GM12878 (cell line): ENCODE results near the gene TNNT3. TPM values are rescaled to one million over a fixed set of nuclear protein-coding genes. Genes with fewer than 3 reads are reported as not detected.

Experiments used
- ATAC-seq: fragments of 200-7000 bp; cut with Tn5 transposase; 3 replicates; pipeline ENCODE4 v1.9.1; 2020; ENCODE audit warnings: mild to moderate bottlenecking, moderate library complexity
- BruUV-seq: library from RNA; stranded (reverse); fragments of 400-500 nt; replicated peaks from 2 replicates; lab custom pipeline; 2021; lab: Mats Ljungman, UMichigan
- CTCF ChIA-PET: fragments of 300-600 bp; sonication (Branson Sonifier 250); formaldehyde crosslinking; extraction: SDS; loops from one replicate; lab custom pipeline; 2021; ENCODE audit warnings: inconsistent platforms; lab: Yijun Ruan, JAX
- POLR2A ChIA-PET: fragments of 350-600 bp; formaldehyde crosslinking; extraction: SDS; loops from one replicate; lab custom pipeline; 2021; ENCODE audit warnings: inconsistent platforms; lab: Charles Lee
- RAD21 ChIA-PET: fragments of 300-600 bp; sonication (Branson Sonifier 250); formaldehyde crosslinking; loops from one replicate; lab custom pipeline; 2023; ENCODE audit warnings: antibody characterized with exemption; ENCODE audit not compliant: unreplicated experiment; lab: Charles Lee
- SMC1A ChIA-PET: fragments of 300-600 bp; sonication (Branson Sonifier 250); formaldehyde crosslinking; loops from one replicate; lab custom pipeline; 2023; ENCODE audit not compliant: unreplicated experiment, uncharacterized antibody; lab: Charles Lee
- DNase-seq: peaks from one replicate; pipeline ENCODE4 v3.0.0-alpha.2; 2011; ENCODE audit warnings: low read depth, low spot score
- FAIRE-seq: peaks from 3 replicates; lab custom pipeline; 2011; peaks lifted over from hg19 to GRCh38; lab: Jason Lieb, UNC
- H2AFZ ChIP-seq: 2 replicates; pipeline ENCODE4 v1.6.0; 2011; ENCODE audit warnings: low read depth, low read length, control low read depth; ENCODE audit not compliant: control insufficient read depth
- H3K27ac ChIP-seq: 2 replicates; pipeline ENCODE4 v1.5.1; 2011; ENCODE audit warnings: control low read depth; ENCODE audit not compliant: control insufficient read depth, insufficient read depth
- H3K27me3 ChIP-seq, 2 experiments: replicated peaks in 1 of 2; 2 replicates each; pipeline versions ENCODE4 v1.6.0 to v1.6.1; 2011; ENCODE audit warnings: low read length in 1 of 2; ENCODE audit not compliant: control insufficient read depth in 2 of 2, insufficient read depth in 2 of 2
- H3K36me3 ChIP-seq, 2 experiments: 2 replicates each; pipeline ENCODE4 v1.5.1; 2011; ENCODE audit warnings: low read length in 1 of 2; ENCODE audit not compliant: control insufficient read depth in 2 of 2, insufficient read depth in 2 of 2
- H3K4me1 ChIP-seq: 2 replicates; pipeline ENCODE4 v1.6.1; 2011; ENCODE audit warnings: mild to moderate bottlenecking, low read length, moderate library complexity, mixed read lengths; ENCODE audit not compliant: control insufficient read depth, insufficient read depth
- H3K4me2 ChIP-seq: 2 replicates; pipeline ENCODE4 v1.6.0; 2011; ENCODE audit warnings: control low read depth; ENCODE audit not compliant: control insufficient read depth, insufficient read depth
- H3K4me3 ChIP-seq: fragments of 200-600 bp; sonication (generic); 2 replicates; pipeline ENCODE4 v1.5.1; 2016
- H3K79me2 ChIP-seq: 2 replicates; pipeline ENCODE4 v1.6.0; 2011; ENCODE audit warnings: low read length; ENCODE audit not compliant: control insufficient read depth, insufficient read depth
- H3K9ac ChIP-seq: 2 replicates; pipeline ENCODE4 v1.8.0; 2011; ENCODE audit warnings: low read length, control low read depth, mixed read lengths; ENCODE audit not compliant: control insufficient read depth, insufficient read depth
- H3K9me3 ChIP-seq: replicated peaks from 3 replicates; pipeline ENCODE4 v1.5.1; 2011; ENCODE audit warnings: mild to moderate bottlenecking, low read length; ENCODE audit not compliant: control insufficient read depth, insufficient read depth
- H4K20me1 ChIP-seq: 2 replicates; pipeline ENCODE4 v1.6.0; 2011; ENCODE audit not compliant: control insufficient read depth, insufficient read depth
- IRF4 ChIP-seq: IDR thresholded peaks from 2 replicates; pipeline ENCODE4 v1.6.1; 2011; ENCODE audit warnings: low read depth, low read length
- KLF5 ChIP-seq: fragments of 450-650 bp; IDR thresholded peaks from 2 replicates; pipeline ENCODE4 v1.6.1; 2014; ENCODE audit warnings: mild to moderate bottlenecking; ENCODE audit not compliant: partially characterized antibody
- MEF2A ChIP-seq: IDR thresholded peaks from 2 replicates; pipeline ENCODE4 v1.6.1; 2011; ENCODE audit warnings: low read depth, mild to moderate bottlenecking, low read length, moderate library complexity; ENCODE audit not compliant: insufficient read depth
- NRF1 ChIP-seq: conservative IDR thresholded peaks from 2 replicates; pipeline ENCODE4 v1.6.1; 2011; ENCODE audit warnings: mild to moderate bottlenecking, low read depth, low read length, improper control_type of control experiment
- SIX5 ChIP-seq: IDR thresholded peaks from 2 replicates; pipeline ENCODE4 v1.6.1; 2011; ENCODE audit warnings: mild to moderate bottlenecking, low read depth, low read length, moderate library complexity; ENCODE audit not compliant: severe bottlenecking
- SPI1 ChIP-seq: IDR thresholded peaks from 2 replicates; pipeline ENCODE4 v1.6.1; 2011; ENCODE audit warnings: low read depth, mild to moderate bottlenecking, low read length, moderate library complexity, borderline replicate concordance; ENCODE audit not compliant: insufficient read depth
- ZBED1 ChIP-seq: IDR thresholded peaks from 2 replicates; pipeline ENCODE4 v1.6.1; 2016; ENCODE audit warnings: borderline replicate concordance
- WGBS: methylation state at CpG from one replicate; pipeline ENCODE4 v1.1.6; 2016; ENCODE audit warnings: low lambda C conversion rate; ENCODE audit not compliant: insufficient replicate concordance, insufficient coverage; ENCODE audit errors: missing lambda C conversion rate; 5-methylcytosine and 5-hydroxymethylcytosine counted together
- in situ Hi-C: fragments of 300-500 bp; cut with MboI; formaldehyde crosslinking; loops from 9 replicates; pipeline ENCODE4 v1.14.3; 2018; ENCODE audit warnings: mixed read lengths
- intact Hi-C: fragments of 100-400 bp; cut with micrococcal nuclease; formaldehyde crosslinking; loops from one replicate; pipeline ENCODE4 v1.14.2; 2022; ENCODE audit not compliant: unreplicated experiment
- polyA plus RNA-seq, 11 experiments: library from polyadenylated mRNA; depleted of rRNA in 4 of 11; unstranded in 6 of 11; stranded (reverse) in 5 of 11; fragments of >200 nt; fragmentation: Nextera tagmentation in 4 of 11; fragmentation: Illumina TruSeq in 1 of 11; extraction: Ambion mirVana in 4 of 11; extraction: Trizol in 1 of 11; gene quantifications; 1 replicate in 1 of 11; 2 replicates in 10 of 11; pipeline versions ENCODE4 v1.2.1 to v1.2.3, GENCODE V29; 2011 to 2016; ENCODE audit warnings: inconsistent platforms in 2 of 11, missing spikeins in 2 of 11, low read depth in 1 of 11
- total RNA-seq, 4 experiments: library from RNA; depleted of rRNA in 3 of 4; stranded (reverse); fragments of >200 nt in 3 of 4; fragmentation: Illumina TruSeq in 1 of 4; extraction: Trizol in 1 of 4; gene quantifications; 2 replicates each; pipeline versions ENCODE4 v1.2.1 to v1.2.3, GENCODE V29; 2013 to 2021
- TF ChIP-seq, protein P1 (sequence below): fragments of 450-650 bp; IDR thresholded peaks from 2 replicates; pipeline ENCODE4 v1.6.1; 2016; ENCODE audit warnings: mild to moderate bottlenecking
- TF ChIP-seq, protein P2 (sequence below): fragments of 450-650 bp; IDR thresholded peaks from 2 replicates; pipeline ENCODE4 v1.6.1; 2017; ENCODE audit warnings: antibody characterized with exemption, mild to moderate bottlenecking, moderate library complexity
- TF ChIP-seq, protein P3 (sequence below): IDR thresholded peaks from 2 replicates; pipeline ENCODE4 v1.6.1; 2012; ENCODE audit warnings: low read depth, low read length, improper control_type of control experiment
- TF ChIP-seq, protein P4 (sequence below): fragments of 450-650 bp; IDR thresholded peaks from 2 replicates; pipeline ENCODE4 v1.6.1; 2016; ENCODE audit warnings: mild to moderate bottlenecking, moderate library complexity, borderline replicate concordance

The TNNT3 gene
- total and polyA plus RNA-seq, 10 of the 15 experiments (the other 5 are each of a cell fraction or from before 2014, with no cell fraction given), result 0.40 to 0.50 TPM; not detected in 8

DNA sequence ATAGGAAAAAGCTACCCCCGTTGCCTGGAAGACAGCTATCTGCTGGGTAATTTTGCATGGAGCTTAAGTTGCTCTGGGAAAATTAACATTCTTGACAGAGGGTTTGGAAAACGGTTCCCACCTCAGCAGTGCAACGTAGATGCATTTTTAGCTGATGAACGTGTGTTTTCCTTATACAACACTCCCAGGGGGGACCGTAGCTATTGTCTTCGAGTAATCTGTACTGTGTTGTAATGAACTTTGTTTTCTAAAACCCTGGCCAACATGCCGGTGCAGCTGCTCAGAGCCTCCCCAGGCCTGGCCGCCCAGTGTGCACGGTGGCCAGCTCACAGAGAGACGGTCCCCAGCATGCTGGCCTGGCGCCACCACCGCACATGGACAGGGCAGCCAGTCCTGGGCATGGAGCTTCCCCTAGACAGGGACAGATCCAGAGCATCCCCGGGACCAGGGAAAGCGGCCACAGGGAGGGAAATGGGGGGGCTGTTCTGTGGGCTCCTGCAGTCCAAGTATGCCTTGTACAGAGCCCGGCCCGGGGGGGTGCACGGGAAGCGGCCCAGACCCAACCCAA is 2.2 kb downstream of the TNNT3 start:
- 47% methylated on average over 18 of the region's 18 CpGs for WGBS
- H3K27me3 ChIP-seq, result no peaks in the 10 kb centered on the region; a peak in 1 of 4 replicates
- H3K4me3 ChIP-seq, result no peak overlapping the region
- no peaks in the 10 kb centered on the region for H3K79me2 ChIP-seq
- ChIA-PET SMC1A (interaction anchor here (1.0 kb wide), 1 partner anchor 89 kb away, joined by 3 read pairs; no protein-coding TSS in a partner anchor), RAD21 (interaction anchor here (0.9 to 1.1 kb wide), 2 partner anchors 89 to 228 kb away, joined by 3 read pairs; no protein-coding TSS in a partner anchor), CTCF (interaction anchor here (0.6 to 2.0 kb wide), 7 partner anchors 9 to 269 kb away, joined by 3 to 9 read pairs (median 4); no protein-coding TSS in a partner anchor), POLR2A (no interaction called here)
- FAIRE-seq, result no peak
- ATAC-seq, result no peak
- no peak overlapping the region for H3K4me2 ChIP-seq
- H3K4me1 ChIP-seq, result no peaks in the 10 kb centered on the region
- no peak for DNase-seq
- no peaks in the 10 kb centered on the region for H4K20me1 ChIP-seq
- H3K27ac ChIP-seq, result no peak overlapping the region
- H2AFZ ChIP-seq, result no peak overlapping the region
- no peaks in the 10 kb centered on the region for H3K9me3 ChIP-seq
- intact Hi-C loops (no loop called here), in situ Hi-C loops (no loop called here)
- no TSS peak for BruUV-seq
- H3K9ac ChIP-seq, result no peak overlapping the region
- H3K36me3 ChIP-seq, result no peaks in the 10 kb centered on the region
- no peak for TF ChIP-seq NRF1
- TF ChIP-seq SIX5, result no peak
- TF ChIP-seq ZBED1, result no peak
- TF ChIP-seq IRF4, result no peak
- no peak for TF ChIP-seq KLF5
- TF ChIP-seq, protein P1, sequence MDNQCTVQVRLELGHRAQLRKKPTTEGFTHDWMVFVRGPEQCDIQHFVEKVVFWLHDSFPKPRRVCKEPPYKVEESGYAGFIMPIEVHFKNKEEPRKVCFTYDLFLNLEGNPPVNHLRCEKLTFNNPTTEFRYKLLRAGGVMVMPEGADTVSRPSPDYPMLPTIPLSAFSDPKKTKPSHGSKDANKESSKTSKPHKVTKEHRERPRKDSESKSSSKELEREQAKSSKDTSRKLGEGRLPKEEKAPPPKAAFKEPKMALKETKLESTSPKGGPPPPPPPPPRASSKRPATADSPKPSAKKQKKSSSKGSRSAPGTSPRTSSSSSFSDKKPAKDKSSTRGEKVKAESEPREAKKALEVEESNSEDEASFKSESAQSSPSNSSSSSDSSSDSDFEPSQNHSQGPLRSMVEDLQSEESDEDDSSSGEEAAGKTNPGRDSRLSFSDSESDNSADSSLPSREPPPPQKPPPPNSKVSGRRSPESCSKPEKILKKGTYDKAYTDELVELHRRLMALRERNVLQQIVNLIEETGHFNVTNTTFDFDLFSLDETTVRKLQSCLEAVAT, result no peak
- no peak for TF ChIP-seq MEF2A
- TF ChIP-seq SPI1, result no peak
- TF ChIP-seq, protein P2, sequence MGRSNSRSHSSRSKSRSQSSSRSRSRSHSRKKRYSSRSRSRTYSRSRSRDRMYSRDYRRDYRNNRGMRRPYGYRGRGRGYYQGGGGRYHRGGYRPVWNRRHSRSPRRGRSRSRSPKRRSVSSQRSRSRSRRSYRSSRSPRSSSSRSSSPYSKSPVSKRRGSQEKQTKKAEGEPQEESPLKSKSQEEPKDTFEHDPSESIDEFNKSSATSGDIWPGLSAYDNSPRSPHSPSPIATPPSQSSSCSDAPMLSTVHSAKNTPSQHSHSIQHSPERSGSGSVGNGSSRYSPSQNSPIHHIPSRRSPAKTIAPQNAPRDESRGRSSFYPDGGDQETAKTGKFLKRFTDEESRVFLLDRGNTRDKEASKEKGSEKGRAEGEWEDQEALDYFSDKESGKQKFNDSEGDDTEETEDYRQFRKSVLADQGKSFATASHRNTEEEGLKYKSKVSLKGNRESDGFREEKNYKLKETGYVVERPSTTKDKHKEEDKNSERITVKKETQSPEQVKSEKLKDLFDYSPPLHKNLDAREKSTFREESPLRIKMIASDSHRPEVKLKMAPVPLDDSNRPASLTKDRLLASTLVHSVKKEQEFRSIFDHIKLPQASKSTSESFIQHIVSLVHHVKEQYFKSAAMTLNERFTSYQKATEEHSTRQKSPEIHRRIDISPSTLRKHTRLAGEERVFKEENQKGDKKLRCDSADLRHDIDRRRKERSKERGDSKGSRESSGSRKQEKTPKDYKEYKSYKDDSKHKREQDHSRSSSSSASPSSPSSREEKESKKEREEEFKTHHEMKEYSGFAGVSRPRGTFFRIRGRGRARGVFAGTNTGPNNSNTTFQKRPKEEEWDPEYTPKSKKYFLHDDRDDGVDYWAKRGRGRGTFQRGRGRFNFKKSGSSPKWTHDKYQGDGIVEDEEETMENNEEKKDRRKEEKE, result no peak
- TF ChIP-seq, protein P3, sequence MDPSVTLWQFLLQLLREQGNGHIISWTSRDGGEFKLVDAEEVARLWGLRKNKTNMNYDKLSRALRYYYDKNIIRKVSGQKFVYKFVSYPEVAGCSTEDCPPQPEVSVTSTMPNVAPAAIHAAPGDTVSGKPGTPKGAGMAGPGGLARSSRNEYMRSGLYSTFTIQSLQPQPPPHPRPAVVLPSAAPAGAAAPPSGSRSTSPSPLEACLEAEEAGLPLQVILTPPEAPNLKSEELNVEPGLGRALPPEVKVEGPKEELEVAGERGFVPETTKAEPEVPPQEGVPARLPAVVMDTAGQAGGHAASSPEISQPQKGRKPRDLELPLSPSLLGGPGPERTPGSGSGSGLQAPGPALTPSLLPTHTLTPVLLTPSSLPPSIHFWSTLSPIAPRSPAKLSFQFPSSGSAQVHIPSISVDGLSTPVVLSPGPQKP, result no peak
- TF ChIP-seq, protein P4, sequence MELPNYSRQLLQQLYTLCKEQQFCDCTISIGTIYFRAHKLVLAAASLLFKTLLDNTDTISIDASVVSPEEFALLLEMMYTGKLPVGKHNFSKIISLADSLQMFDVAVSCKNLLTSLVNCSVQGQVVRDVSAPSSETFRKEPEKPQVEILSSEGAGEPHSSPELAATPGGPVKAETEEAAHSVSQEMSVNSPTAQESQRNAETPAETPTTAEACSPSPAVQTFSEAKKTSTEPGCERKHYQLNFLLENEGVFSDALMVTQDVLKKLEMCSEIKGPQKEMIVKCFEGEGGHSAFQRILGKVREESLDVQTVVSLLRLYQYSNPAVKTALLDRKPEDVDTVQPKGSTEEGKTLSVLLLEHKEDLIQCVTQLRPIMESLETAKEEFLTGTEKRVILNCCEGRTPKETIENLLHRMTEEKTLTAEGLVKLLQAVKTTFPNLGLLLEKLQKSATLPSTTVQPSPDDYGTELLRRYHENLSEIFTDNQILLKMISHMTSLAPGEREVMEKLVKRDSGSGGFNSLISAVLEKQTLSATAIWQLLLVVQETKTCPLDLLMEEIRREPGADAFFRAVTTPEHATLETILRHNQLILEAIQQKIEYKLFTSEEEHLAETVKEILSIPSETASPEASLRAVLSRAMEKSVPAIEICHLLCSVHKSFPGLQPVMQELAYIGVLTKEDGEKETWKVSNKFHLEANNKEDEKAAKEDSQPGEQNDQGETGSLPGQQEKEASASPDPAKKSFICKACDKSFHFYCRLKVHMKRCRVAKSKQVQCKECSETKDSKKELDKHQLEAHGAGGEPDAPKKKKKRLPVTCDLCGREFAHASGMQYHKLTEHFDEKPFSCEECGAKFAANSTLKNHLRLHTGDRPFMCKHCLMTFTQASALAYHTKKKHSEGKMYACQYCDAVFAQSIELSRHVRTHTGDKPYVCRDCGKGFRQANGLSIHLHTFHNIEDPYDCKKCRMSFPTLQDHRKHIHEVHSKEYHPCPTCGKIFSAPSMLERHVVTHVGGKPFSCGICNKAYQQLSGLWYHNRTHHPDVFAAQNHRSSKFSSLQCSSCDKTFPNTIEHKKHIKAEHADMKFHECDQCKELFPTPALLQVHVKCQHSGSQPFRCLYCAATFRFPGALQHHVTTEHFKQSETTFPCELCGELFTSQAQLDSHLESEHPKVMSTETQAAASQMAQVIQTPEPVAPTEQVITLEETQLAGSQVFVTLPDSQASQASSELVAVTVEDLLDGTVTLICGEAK, result no peak
